T-helper 2 cell treated with Interferon-gamma antibody and Interleukin-4, amounts not matched to agents 5 μg/mL and 100 μg/mL, for 36 hours (primary cell): Measurements from ENCODE around the gene ARID1B.

Experiments
- DNase-seq: peaks from one replicate; pipeline ENCODE4 v3.0.0; 2021; ENCODE audit warnings: low spot score
- H3K27ac Mint-ChIP-seq: one replicate; pipeline ENCODE4 v1.8.0; 2021; ENCODE audit warnings: mild to moderate bottlenecking, mixed read lengths
- H3K27me3 Mint-ChIP-seq: one replicate; pipeline ENCODE4 v1.8.0; 2021; ENCODE audit warnings: low read depth, mixed read lengths
- H3K36me3 Mint-ChIP-seq: one replicate; pipeline ENCODE4 v1.8.0; 2021; ENCODE audit warnings: low read depth, mixed read lengths
- H3K4me1 Mint-ChIP-seq: one replicate; pipeline ENCODE4 v1.8.0; 2021; ENCODE audit warnings: low read depth, mixed read lengths
- H3K4me3 Mint-ChIP-seq: one replicate; pipeline ENCODE4 v1.8.0; 2022; ENCODE audit warnings: mild to moderate bottlenecking, moderate library complexity, mixed read lengths
- H3K9me3 Mint-ChIP-seq: one replicate; pipeline ENCODE4 v1.8.0; 2021; ENCODE audit warnings: mixed read lengths

Gene ARID1B

GRCh38 chr6:157158456-157158855 lies 381.3 kb downstream of the ARID1B start:
- H3K36me3 Mint-ChIP-seq, result peaks cover 10% of the 10 kb centered on the region

GRCh38 chr6:157158897-157159296 lies 381.7 kb downstream of the ARID1B start:
- H3K9me3 Mint-ChIP-seq, result no peaks in the 10 kb centered on the region
- no peak overlapping the region for H3K27ac Mint-ChIP-seq
- H3K4me3 Mint-ChIP-seq, result no peak overlapping the region
- no peak for DNase-seq
- peaks cover 10% of the 10 kb centered on the region for H3K36me3 Mint-ChIP-seq
- H3K4me1 Mint-ChIP-seq, result no peaks in the 10 kb centered on the region
- H3K27me3 Mint-ChIP-seq, result no peaks in the 10 kb centered on the region

More at GRCh38 chr6:157158456-157158855, 381.3 kb downstream of the ARID1B start:
- Mint-ChIP-seq H3K9me3 (no peaks in the 10 kb centered on the region), H3K4me1 (no peaks in the 10 kb centered on the region), H3K4me3 (no peak overlapping the region), H3K27ac (no peak overlapping the region), H3K27me3 (no peaks in the 10 kb centered on the region)
- no peak for DNase-seq

GRCh38 chr6:157159348-157159747 lies 382.2 kb downstream of the ARID1B start:
- Mint-ChIP-seq H3K36me3 (peaks cover 8% of the 10 kb centered on the region), H3K9me3 (no peaks in the 10 kb centered on the region), H3K27me3 (no peaks in the 10 kb centered on the region), H3K4me3 (no peak overlapping the region), H3K4me1 (no peaks in the 10 kb centered on the region), H3K27ac (no peak overlapping the region)
- DNase-seq, result no peak

GRCh38 chr6:157161912-157162311 lies 384.7 kb downstream of the ARID1B start:
- DNase-seq, result no peak
- H3K36me3 Mint-ChIP-seq, result peaks cover 2% of the 10 kb centered on the region
- no peak overlapping the region for H3K27ac Mint-ChIP-seq
- H3K4me3 Mint-ChIP-seq, result no peak overlapping the region
- H3K27me3 Mint-ChIP-seq, result no peaks in the 10 kb centered on the region
- no peaks in the 10 kb centered on the region for H3K4me1 Mint-ChIP-seq
- no peaks in the 10 kb centered on the region for H3K9me3 Mint-ChIP-seq

- H3K27ac Mint-ChIP-seq, result no peak overlapping the region
Observed at GRCh38 chr6:157162766-157163433, 385.7 kb downstream of the ARID1B start.

GRCh38 chr6:157163434-157164159 lies 386.4 kb downstream of the ARID1B start:
- Mint-ChIP-seq H3K36me3 (peaks cover 6% of the 10 kb centered on the region), H3K4me1 (no peaks in the 10 kb centered on the region), H3K9me3 (no peaks in the 10 kb centered on the region), H3K4me3 (no peak overlapping the region), H3K27me3 (no peaks in the 10 kb centered on the region), H3K27ac (no peak overlapping the region)
- no peak for DNase-seq

More at GRCh38 chr6:157162766-157163433, 385.7 kb downstream of the ARID1B start:
- Mint-ChIP-seq H3K4me1 (no peaks in the 10 kb centered on the region), H3K27me3 (no peaks in the 10 kb centered on the region), H3K4me3 (no peak overlapping the region), H3K9me3 (no peaks in the 10 kb centered on the region), H3K36me3 (peaks cover 2% of the 10 kb centered on the region)
- DNase-seq, result no peak

GRCh38 chr6:157164972-157165371 lies 387.8 kb downstream of the ARID1B start:
- no peak for DNase-seq
- no peak overlapping the region for H3K27ac Mint-ChIP-seq
- no peak overlapping the region for H3K4me3 Mint-ChIP-seq
- H3K36me3 Mint-ChIP-seq, result peaks cover 9% of the 10 kb centered on the region
- H3K9me3 Mint-ChIP-seq, result no peaks in the 10 kb centered on the region
- H3K4me1 Mint-ChIP-seq, result no peaks in the 10 kb centered on the region
- no peaks in the 10 kb centered on the region for H3K27me3 Mint-ChIP-seq

GRCh38 chr6:157166784-157167183 lies 389.6 kb downstream of the ARID1B start:
- Mint-ChIP-seq H3K36me3 (peaks cover 11% of the 10 kb centered on the region), H3K4me1 (no peaks in the 10 kb centered on the region), H3K9me3 (no peaks in the 10 kb centered on the region), H3K27me3 (no peaks in the 10 kb centered on the region), H3K4me3 (no peak overlapping the region), H3K27ac (no peak overlapping the region)
- DNase-seq, result no peak

- Mint-ChIP-seq H3K27ac (no peak overlapping the region), H3K36me3 (peaks cover 11% of the 10 kb centered on the region), H3K4me1 (no peaks in the 10 kb centered on the region)
Observed at GRCh38 chr6:157167837-157168236, 390.7 kb downstream of the ARID1B start.

GRCh38 chr6:157168471-157168870 lies 391.3 kb downstream of the ARID1B start:
- H3K9me3 Mint-ChIP-seq, result no peaks in the 10 kb centered on the region
- no peaks in the 10 kb centered on the region for H3K4me1 Mint-ChIP-seq
- no peak overlapping the region for H3K4me3 Mint-ChIP-seq
- H3K27ac Mint-ChIP-seq, result no peak overlapping the region
- DNase-seq, result no peak
- no peaks in the 10 kb centered on the region for H3K27me3 Mint-ChIP-seq
- H3K36me3 Mint-ChIP-seq, result peaks cover 11% of the 10 kb centered on the region

More at GRCh38 chr6:157167837-157168236, 390.7 kb downstream of the ARID1B start:
- DNase-seq, result no peak
- Mint-ChIP-seq H3K27me3 (no peaks in the 10 kb centered on the region), H3K4me3 (no peak overlapping the region), H3K9me3 (no peaks in the 10 kb centered on the region)

- DNase-seq, result no peak
- no peak overlapping the region for H3K4me3 Mint-ChIP-seq
- peaks cover 11% of the 10 kb centered on the region for H3K36me3 Mint-ChIP-seq
- H3K27me3 Mint-ChIP-seq, result no peaks in the 10 kb centered on the region
- no peak overlapping the region for H3K27ac Mint-ChIP-seq
- H3K4me1 Mint-ChIP-seq, result no peaks in the 10 kb centered on the region
- H3K9me3 Mint-ChIP-seq, result no peaks in the 10 kb centered on the region
Observed at GRCh38 chr6:157169226-157169625, 392.0 kb downstream of the ARID1B start.

- Mint-ChIP-seq H3K4me1 (no peaks in the 10 kb centered on the region), H3K9me3 (no peaks in the 10 kb centered on the region), H3K4me3 (no peak overlapping the region), H3K27me3 (no peaks in the 10 kb centered on the region), H3K36me3 (peaks cover 11% of the 10 kb centered on the region), H3K27ac (no peak overlapping the region)
- DNase-seq, result no peak
Observed at GRCh38 chr6:157169656-157170055, 392.5 kb downstream of the ARID1B start.

GRCh38 chr6:157170535-157170934 lies 393.4 kb downstream of the ARID1B start:
- H3K27ac Mint-ChIP-seq, result no peak overlapping the region
- no peak overlapping the region for H3K4me3 Mint-ChIP-seq
- no peaks in the 10 kb centered on the region for H3K4me1 Mint-ChIP-seq
- H3K9me3 Mint-ChIP-seq, result no peaks in the 10 kb centered on the region
- peaks cover 11% of the 10 kb centered on the region for H3K36me3 Mint-ChIP-seq
- H3K27me3 Mint-ChIP-seq, result no peaks in the 10 kb centered on the region
- DNase-seq, result no peak

- Mint-ChIP-seq H3K27ac (no peak overlapping the region), H3K9me3 (no peaks in the 10 kb centered on the region), H3K36me3 (peaks cover 13% of the 10 kb centered on the region), H3K27me3 (no peaks in the 10 kb centered on the region), H3K4me1 (no peaks in the 10 kb centered on the region), H3K4me3 (no peak overlapping the region)
- no peak for DNase-seq
Observed at GRCh38 chr6:157171801-157172200, 394.6 kb downstream of the ARID1B start.
